Hepatocyte (in vitro differentiated cells): Measurements from ENCODE around the gene PPCDC. TPM values are rescaled to one million over a fixed set of nuclear protein-coding genes. Genes with fewer than 3 reads are reported as not detected.
A peak's percentile ranks its signal among the peaks of the same experiment; 100 is the strongest.

ENCODE experiments used
- DNase-seq: peaks from one replicate; pipeline ENCODE4 v3.0.0-alpha.2; 2016; ENCODE audit warnings: low spot score
- H2AFZ ChIP-seq: fragments of 200-600 bp; sonication (generic); 2 replicates; pipeline ENCODE4 v1.6.0; 2016; ENCODE audit warnings: antibody characterized with exemption, mild to moderate bottlenecking
- H3K27ac ChIP-seq: fragments of 200-600 bp; sonication (generic); 2 replicates; pipeline ENCODE4 v1.5.1; 2016; ENCODE audit warnings: mild to moderate bottlenecking
- H3K27me3 ChIP-seq: fragments of 200-600 bp; sonication (generic); 2 replicates; pipeline ENCODE4 v1.6.1; 2016
- H3K36me3 ChIP-seq: fragments of 200-600 bp; sonication (generic); replicated peaks from 2 replicates; pipeline ENCODE4 v1.5.1; 2016; ENCODE audit warnings: low read depth; ENCODE audit not compliant: insufficient read depth
- H3K4me1 ChIP-seq: fragments of 200-600 bp; sonication (generic); 2 replicates; pipeline ENCODE4 v1.5.1; 2016; ENCODE audit warnings: mild to moderate bottlenecking, moderate library complexity; ENCODE audit not compliant: insufficient read depth
- H3K4me2 ChIP-seq: fragments of 200-600 bp; sonication (generic); 2 replicates; pipeline ENCODE4 v1.6.0; 2016
- H3K4me3 ChIP-seq: fragments of 200-600 bp; sonication (generic); 2 replicates; pipeline ENCODE4 v1.5.1; 2016; ENCODE audit warnings: mild to moderate bottlenecking
- H3K79me2 ChIP-seq: fragments of 200-600 bp; sonication (generic); 2 replicates; pipeline ENCODE4 v1.6.0; 2017; ENCODE audit warnings: mild to moderate bottlenecking
- H3K9me2 ChIP-seq: fragments of 200-600 bp; sonication (generic); replicated peaks from 2 replicates; pipeline ENCODE4 v1.6.0; 2017; ENCODE audit warnings: mild to moderate bottlenecking; ENCODE audit not compliant: insufficient read depth
- H3K9me3 ChIP-seq: fragments of 200-600 bp; sonication (generic); 2 replicates; pipeline ENCODE4 v1.5.1; 2016; ENCODE audit warnings: low read depth, mild to moderate bottlenecking
- H4K20me1 ChIP-seq: fragments of 200-600 bp; sonication (generic); 2 replicates; pipeline ENCODE4 v1.6.0; 2016; ENCODE audit warnings: mild to moderate bottlenecking; ENCODE audit not compliant: insufficient read depth, poor library complexity, severe bottlenecking
- EZH2 ChIP-seq: fragments of 200-600 bp; sonication (generic); IDR thresholded peaks from 2 replicates; pipeline ENCODE4 v1.6.1; 2016; ENCODE audit warnings: antibody characterized with exemption, mild to moderate bottlenecking, borderline replicate concordance
- EZH2phosphoT487 ChIP-seq: fragments of 200-600 bp; sonication (generic); IDR thresholded peaks from one replicate; pipeline ENCODE4 v1.6.1; 2018; ENCODE audit warnings: antibody characterized with exemption, mild to moderate bottlenecking, low read depth, moderate library complexity; ENCODE audit not compliant: unreplicated experiment, severe bottlenecking
- WGBS: methylation state at CpG from one replicate; pipeline ENCODE4 v1.1.6; 2016; ENCODE audit warnings: low lambda C conversion rate; ENCODE audit errors: missing lambda C conversion rate; 5-methylcytosine and 5-hydroxymethylcytosine counted together
- polyA plus RNA-seq: library from polyadenylated mRNA; unstranded; fragments of >200 nt; fragmentation: Nextera tagmentation; extraction: Ambion mirVana; gene quantifications from 2 replicates; pipeline ENCODE4 v1.2.1, GENCODE V29; 2016
- total RNA-seq: library from RNA; depleted of rRNA; stranded (reverse); fragments of >200 nt; gene quantifications from 2 replicates; pipeline ENCODE4 v1.2.3, GENCODE V29; 2014
- TF ChIP-seq, protein P1 (sequence below): fragments of 200-600 bp; sonication (generic); IDR thresholded peaks from 2 replicates; pipeline ENCODE4 v1.5.1; 2016; ENCODE audit warnings: antibody characterized with exemption, mild to moderate bottlenecking; ENCODE audit not compliant: poor library complexity

The PPCDC gene
- total and polyA plus RNA-seq, 2 experiments from 2014 or later: 16.4 to 21.1 TPM

DNA sequence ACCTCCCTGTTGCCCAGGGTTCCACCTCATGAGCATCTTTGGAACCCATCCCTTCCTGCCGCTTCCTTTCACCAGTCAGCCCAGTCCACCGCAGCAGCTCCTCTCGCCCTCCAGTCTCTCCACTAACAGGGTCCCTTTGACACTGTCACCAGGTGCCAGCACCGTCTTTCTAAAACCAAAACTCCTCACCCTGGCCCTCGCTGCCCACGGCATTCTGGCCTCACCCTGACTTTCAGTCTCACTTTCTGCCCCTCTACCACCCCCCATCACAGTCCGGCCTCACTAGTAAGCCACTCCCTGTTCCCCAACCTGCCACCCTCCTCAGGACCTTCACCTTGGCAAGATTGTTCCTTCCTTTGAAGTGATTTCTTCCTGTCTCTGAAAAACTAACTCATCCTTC lies 4.2 kb downstream of the PPCDC start:
- Histone ChIP-seq H3K79me2 (peaks cover 35% of the 10 kb centered on the region), H3K36me3 (no peaks in the 10 kb centered on the region), H3K4me2 (no peak overlapping the region), H3K9me3 (no peaks in the 10 kb centered on the region), H2AFZ (no peak overlapping the region), H3K9me2 (no peaks in the 10 kb centered on the region), H3K4me3 (no peak overlapping the region), H3K27me3 (no peaks in the 10 kb centered on the region), H4K20me1 (no peaks in the 10 kb centered on the region), H3K27ac (no peak overlapping the region), H3K4me1 (peaks cover 22% of the 10 kb centered on the region)
- WGBS: 84% methylated on average over 7 of the region's 7 CpGs
- TF ChIP-seq EZH2 (no peak), EZH2phosphoT487 (no peak)
- TF ChIP-seq, protein P1, sequence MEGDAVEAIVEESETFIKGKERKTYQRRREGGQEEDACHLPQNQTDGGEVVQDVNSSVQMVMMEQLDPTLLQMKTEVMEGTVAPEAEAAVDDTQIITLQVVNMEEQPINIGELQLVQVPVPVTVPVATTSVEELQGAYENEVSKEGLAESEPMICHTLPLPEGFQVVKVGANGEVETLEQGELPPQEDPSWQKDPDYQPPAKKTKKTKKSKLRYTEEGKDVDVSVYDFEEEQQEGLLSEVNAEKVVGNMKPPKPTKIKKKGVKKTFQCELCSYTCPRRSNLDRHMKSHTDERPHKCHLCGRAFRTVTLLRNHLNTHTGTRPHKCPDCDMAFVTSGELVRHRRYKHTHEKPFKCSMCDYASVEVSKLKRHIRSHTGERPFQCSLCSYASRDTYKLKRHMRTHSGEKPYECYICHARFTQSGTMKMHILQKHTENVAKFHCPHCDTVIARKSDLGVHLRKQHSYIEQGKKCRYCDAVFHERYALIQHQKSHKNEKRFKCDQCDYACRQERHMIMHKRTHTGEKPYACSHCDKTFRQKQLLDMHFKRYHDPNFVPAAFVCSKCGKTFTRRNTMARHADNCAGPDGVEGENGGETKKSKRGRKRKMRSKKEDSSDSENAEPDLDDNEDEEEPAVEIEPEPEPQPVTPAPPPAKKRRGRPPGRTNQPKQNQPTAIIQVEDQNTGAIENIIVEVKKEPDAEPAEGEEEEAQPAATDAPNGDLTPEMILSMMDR: no peak
- DNase-seq: no peak

DNA sequence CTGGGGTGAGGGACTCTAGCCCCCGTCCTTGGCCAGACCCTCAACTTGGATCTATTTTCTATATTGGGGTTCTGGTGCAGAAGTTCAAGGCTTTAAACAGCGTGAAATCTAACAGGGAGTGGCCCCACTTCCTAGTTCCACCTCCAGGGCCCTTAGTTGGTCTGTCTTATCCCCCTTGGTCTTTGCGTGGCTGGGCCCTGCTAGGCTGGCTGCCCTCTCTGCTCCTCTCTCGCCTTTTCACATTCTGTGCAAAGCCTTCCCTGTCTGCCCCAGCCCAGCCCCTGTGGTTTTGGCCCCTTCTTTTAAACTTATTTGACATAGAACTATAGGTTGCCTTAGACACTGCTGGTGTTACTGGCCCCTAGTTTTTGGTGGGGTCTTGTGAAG lies 5.6 kb downstream of the PPCDC start:
- H3K4me2 ChIP-seq: no peak overlapping the region

DNA sequence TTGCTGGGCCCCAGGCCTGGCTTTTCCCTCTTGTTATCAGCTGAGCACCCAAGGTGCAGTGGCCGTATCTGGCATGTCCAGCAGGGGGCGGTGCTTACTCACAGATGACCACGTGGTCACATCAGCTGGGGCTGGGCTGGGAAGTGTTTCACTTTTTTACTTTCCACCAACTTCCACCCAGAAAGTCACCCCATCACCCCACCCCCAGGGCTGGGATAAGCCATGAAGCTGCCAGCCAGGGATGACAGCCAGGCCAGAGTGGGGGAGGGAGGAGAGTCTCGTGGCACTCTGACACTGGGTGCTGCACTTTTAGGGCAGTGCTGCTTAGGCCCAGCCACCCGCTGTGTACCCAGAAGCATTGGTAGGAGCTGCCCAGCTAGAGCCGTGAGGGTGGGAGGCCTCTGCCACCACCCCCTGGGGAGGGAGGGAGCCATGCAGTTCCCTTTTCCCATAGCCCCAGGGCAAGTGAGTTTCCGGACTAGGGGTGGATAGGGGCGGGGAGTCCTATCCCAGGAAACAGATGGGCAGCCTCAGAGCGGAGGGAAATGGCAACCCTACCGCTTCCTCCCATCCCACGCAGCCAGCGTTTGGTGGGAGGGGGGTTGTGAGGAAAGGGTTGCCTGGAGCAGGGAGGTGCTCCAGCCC lies 6.1 kb downstream of the PPCDC start:
- Histone ChIP-seq H3K36me3 (no peaks in the 10 kb centered on the region), H3K27me3 (no peaks in the 10 kb centered on the region), H3K4me1 (peaks cover 21% of the 10 kb centered on the region), H3K4me2 (peak overlapping the region; percentile 64), H3K9me3 (no peaks in the 10 kb centered on the region), H3K27ac (peak overlapping the region; percentile 74), H2AFZ (peak overlapping the region; percentile 47), H3K79me2 (peaks cover 36% of the 10 kb centered on the region), H3K4me3 (no peak overlapping the region), H3K9me2 (no peaks in the 10 kb centered on the region), H4K20me1 (no peaks in the 10 kb centered on the region)
- DNase-seq: peak; percentile 94
- 48% methylated on average over 11 of the region's 12 CpGs for WGBS
- no peak for TF ChIP-seq EZH2
- TF ChIP-seq, protein P1: peak; percentile 96

More for the DNA sequence above, 5.6 kb downstream of the PPCDC start:
- Histone ChIP-seq H3K27me3 (no peaks in the 10 kb centered on the region), H3K27ac (no peak overlapping the region), H3K4me1 (peaks cover 23% of the 10 kb centered on the region), H3K4me3 (no peak overlapping the region), H3K9me3 (no peaks in the 10 kb centered on the region), H3K36me3 (no peaks in the 10 kb centered on the region), H3K79me2 (peaks cover 38% of the 10 kb centered on the region), H3K9me2 (no peaks in the 10 kb centered on the region), H4K20me1 (no peaks in the 10 kb centered on the region), H2AFZ (no peak overlapping the region)
- DNase-seq: no peak
- no peak for TF ChIP-seq EZH2
- TF ChIP-seq, protein P1: no peak
- 79% methylated on average over 4 of the region's 4 CpGs for WGBS

DNA sequence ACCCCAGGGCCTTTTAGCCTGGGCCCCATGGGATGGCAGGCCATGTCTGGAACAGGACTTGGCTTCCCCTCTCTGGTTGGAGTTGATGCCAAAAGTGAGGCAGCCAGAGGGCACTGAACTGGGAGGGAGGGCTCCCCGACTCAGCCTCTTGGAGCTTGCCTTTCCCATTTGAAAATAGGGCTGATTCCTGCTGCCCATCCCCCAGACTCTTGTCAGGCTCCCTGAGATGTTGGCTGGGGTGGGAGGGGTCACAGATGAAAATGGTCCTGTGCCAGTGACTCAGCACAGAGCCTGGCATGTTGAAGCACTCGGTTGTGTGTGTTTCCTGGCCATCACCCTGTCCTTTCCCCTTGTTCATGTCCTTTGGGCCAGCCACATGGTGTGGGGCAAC lies 6.6 kb downstream of the PPCDC start:
- TF ChIP-seq EZH2phosphoT487 (no peak), EZH2 (no peak)
- TF ChIP-seq, protein P1: no peak
- no peak for DNase-seq
- 55% methylated on average over 2 of the region's 2 CpGs for WGBS
- H3K27me3 ChIP-seq: no peaks in the 10 kb centered on the region
- H2AFZ ChIP-seq: no peak overlapping the region
- no peak overlapping the region for H3K4me3 ChIP-seq
- no peaks in the 10 kb centered on the region for H3K36me3 ChIP-seq
- H3K9me2 ChIP-seq: no peaks in the 10 kb centered on the region
- peak overlapping the region; percentile 64 for H3K4me2 ChIP-seq
- H4K20me1 ChIP-seq: no peaks in the 10 kb centered on the region
- H3K9me3 ChIP-seq: no peaks in the 10 kb centered on the region
- peaks cover 36% of the 10 kb centered on the region for H3K79me2 ChIP-seq
- peaks cover 19% of the 10 kb centered on the region for H3K4me1 ChIP-seq
- peak overlapping the region; percentile 74 for H3K27ac ChIP-seq
